ENCODE results near the gene CAMK2N2. TPM values are rescaled to one million over a fixed set of nuclear protein-coding genes. Genes with fewer than 3 reads are reported as not detected.

CAMK2N2 gene
- total RNA-seq, 4 donors from 2014 or later = not detected

DNA sequence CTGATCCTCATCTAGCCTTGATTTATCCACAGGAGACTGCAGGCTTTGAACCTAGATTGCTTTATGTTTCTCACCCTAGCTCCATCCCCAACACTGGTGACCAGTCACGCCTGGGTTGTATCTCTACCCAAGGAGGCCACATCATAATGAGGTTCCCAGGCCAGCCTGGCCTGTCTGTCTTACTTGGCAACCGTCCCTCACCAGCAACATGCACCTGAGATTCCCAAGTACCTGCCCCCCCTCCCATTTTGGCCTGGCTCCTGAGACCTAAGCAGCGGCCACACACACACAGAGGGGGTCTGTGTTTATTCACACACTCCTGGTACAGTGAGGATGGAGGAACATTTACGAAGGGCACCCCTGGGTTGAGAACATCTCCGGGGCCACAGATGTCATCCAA lies 2.4 kb downstream of the CAMK2N2 start:
- intact Hi-C loops (cut with DNase I) = no loop called here
- Histone ChIP-seq H3K4me1 (peaks cover 23 to 32% of the 10 kb centered on the region in 2 donors), H3K9me3 (no peaks in the 10 kb centered on the region), H3K27ac (no peak overlapping the region), H3K27me3 (peaks cover 28% of the 10 kb centered on the region), H3K36me3 (peaks cover 0 to 3% of the 10 kb centered on the region in 2 donors), H3K4me3 (replicated peaks in 1 of 3) (no peak overlapping the region)
- WGBS, 2 donors = 85 to 88% methylated on average over 5 of the region's 5 CpGs
- no peak for DNase-seq
- TF ChIP-seq, protein P1, sequence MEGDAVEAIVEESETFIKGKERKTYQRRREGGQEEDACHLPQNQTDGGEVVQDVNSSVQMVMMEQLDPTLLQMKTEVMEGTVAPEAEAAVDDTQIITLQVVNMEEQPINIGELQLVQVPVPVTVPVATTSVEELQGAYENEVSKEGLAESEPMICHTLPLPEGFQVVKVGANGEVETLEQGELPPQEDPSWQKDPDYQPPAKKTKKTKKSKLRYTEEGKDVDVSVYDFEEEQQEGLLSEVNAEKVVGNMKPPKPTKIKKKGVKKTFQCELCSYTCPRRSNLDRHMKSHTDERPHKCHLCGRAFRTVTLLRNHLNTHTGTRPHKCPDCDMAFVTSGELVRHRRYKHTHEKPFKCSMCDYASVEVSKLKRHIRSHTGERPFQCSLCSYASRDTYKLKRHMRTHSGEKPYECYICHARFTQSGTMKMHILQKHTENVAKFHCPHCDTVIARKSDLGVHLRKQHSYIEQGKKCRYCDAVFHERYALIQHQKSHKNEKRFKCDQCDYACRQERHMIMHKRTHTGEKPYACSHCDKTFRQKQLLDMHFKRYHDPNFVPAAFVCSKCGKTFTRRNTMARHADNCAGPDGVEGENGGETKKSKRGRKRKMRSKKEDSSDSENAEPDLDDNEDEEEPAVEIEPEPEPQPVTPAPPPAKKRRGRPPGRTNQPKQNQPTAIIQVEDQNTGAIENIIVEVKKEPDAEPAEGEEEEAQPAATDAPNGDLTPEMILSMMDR (IDR thresholded peaks at IDR 0.05) = no peak
- no peak for TF ChIP-seq POLR2A (IDR thresholded peaks at IDR 0.05)

GRCh38 chr3:184257083-184257915 lies 4.1 kb downstream of the CAMK2N2 start:
- H3K4me3 ChIP-seq (replicated peaks in 1 of 3) = no peak overlapping the region
- H3K27ac ChIP-seq = no peak overlapping the region
- peaks cover 19% of the 10 kb centered on the region for H3K27me3 ChIP-seq
- peaks cover 0 to 3% of the 10 kb centered on the region in 2 donors for H3K36me3 ChIP-seq
- WGBS, 2 donors = 92 to 94% methylated on average over 22 to 23 of the region's 23 CpGs
- H3K4me1 ChIP-seq = peaks cover 28 to 40% of the 10 kb centered on the region in 2 donors
- intact Hi-C loops (cut with DNase I) = no loop called here
- no peak for DNase-seq
- TF ChIP-seq, protein P1 (IDR thresholded peaks at IDR 0.05) = no peak
- TF ChIP-seq POLR2A (IDR thresholded peaks at IDR 0.05) = no peak
- no peaks in the 10 kb centered on the region for H3K9me3 ChIP-seq

DNA sequence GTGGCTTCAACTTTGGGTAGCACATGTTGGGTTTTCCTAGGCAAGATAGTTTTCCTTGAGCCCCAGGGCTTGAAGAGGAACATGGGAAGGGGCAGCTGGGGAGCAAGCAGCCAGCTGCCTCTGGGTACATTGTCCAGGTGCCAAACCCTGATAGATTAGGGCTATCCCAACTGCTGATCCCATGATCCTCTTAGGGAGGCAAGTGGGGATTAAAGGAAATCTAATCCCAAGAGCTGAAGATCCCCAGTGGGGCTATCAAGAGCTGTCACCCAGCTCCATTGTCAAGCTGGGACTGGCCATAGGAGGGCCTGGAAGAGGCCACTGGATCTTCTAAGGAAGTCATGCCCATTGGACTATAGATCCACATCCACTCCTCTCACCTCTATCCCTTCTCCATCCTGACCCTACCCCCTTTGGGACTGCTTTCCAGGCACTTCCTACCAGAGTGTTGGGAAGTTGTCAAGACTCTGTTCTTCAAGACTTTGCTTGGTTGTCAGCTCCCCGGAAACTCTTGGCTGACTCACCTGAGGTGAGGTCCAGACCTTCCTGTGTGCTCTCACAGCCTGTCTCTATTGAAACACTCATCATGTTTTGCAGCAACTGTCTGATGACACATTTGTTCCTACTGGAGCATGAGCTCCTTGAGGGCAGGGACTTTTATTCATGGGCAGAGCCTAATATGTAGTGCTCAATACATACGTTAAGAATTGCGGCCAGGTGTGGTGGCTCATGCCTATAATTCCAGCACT lies 5.9 kb downstream of the CAMK2N2 start:
- H3K4me1 ChIP-seq = peaks cover 17 to 30% of the 10 kb centered on the region in 2 donors
- H3K27ac ChIP-seq = no peak overlapping the region
- 92 to 94% methylated on average over 3 of the region's 3 CpGs for WGBS, 2 donors
- no peak for DNase-seq
- TF ChIP-seq POLR2A (IDR thresholded peaks at IDR 0.05) = no peak
- TF ChIP-seq, protein P1 (IDR thresholded peaks at IDR 0.05) = no peak
- intact Hi-C loops (cut with DNase I) = no loop called here
- peaks cover 0 to 3% of the 10 kb centered on the region in 2 donors for H3K36me3 ChIP-seq
- peaks cover 4% of the 10 kb centered on the region for H3K27me3 ChIP-seq
- H3K4me3 ChIP-seq (replicated peaks in 1 of 3) = no peak overlapping the region
- H3K9me3 ChIP-seq = no peaks in the 10 kb centered on the region

- intact Hi-C loops (cut with DNase I) = no loop called here
- WGBS, 2 donors = 15 to 16% methylated on average over 18 to 20 of the region's 20 CpGs
- peak; percentile 88 to 89 for DNase-seq
- H3K27ac ChIP-seq = peak overlapping the region in 1 of 3 donors; percentile 82
- H3K4me3 ChIP-seq (replicated peaks in 1 of 3) = peak overlapping the region; percentile 58 to 91 (median 89)
- H3K27me3 ChIP-seq = no peaks in the 10 kb centered on the region
- no peaks in the 10 kb centered on the region for H3K9me3 ChIP-seq
- H3K4me1 ChIP-seq = peaks cover 18 to 30% of the 10 kb centered on the region in 2 donors
- no peak for TF ChIP-seq POLR2A (IDR thresholded peaks at IDR 0.05)
- TF ChIP-seq, protein P1 (IDR thresholded peaks at IDR 0.05) = peak; percentile 71 to 94 (median 79)
- peaks cover 1 to 4% of the 10 kb centered on the region in 2 donors for H3K36me3 ChIP-seq
These were observed 11.1 kb downstream of the CAMK2N2 start for GRCh38 chr3:184250167-184250828.
